ENCODE data around the gene TMEM200B.

DNA sequence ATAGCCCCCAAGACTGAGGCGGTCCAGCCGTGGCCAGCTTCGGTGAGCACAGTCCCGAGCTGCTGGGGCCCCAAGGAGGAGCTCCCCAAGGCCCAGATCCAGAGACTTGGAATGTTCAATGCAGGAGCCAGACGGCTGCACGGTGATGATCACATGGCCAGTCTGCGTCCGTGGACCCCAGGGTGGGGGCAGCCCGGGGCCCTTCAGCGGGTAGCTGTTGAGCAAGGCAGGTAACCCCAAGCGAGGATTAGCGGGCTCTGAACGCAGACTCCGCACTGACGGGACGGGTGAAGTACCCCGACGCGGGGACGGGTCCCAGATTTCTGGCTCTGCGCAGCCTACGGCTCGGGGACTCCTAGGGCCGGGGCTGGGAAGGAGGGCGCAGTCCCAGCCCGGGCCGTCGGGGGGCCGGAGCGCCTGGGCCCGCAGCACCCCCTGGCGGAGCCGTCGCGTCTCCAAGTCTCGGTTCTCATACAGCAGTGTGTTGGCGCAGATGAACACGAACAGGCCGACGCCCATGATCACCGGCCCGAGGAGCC lies 2.7 kb downstream of the TMEM200B start:
- TF ChIP-seq, protein P1, sequence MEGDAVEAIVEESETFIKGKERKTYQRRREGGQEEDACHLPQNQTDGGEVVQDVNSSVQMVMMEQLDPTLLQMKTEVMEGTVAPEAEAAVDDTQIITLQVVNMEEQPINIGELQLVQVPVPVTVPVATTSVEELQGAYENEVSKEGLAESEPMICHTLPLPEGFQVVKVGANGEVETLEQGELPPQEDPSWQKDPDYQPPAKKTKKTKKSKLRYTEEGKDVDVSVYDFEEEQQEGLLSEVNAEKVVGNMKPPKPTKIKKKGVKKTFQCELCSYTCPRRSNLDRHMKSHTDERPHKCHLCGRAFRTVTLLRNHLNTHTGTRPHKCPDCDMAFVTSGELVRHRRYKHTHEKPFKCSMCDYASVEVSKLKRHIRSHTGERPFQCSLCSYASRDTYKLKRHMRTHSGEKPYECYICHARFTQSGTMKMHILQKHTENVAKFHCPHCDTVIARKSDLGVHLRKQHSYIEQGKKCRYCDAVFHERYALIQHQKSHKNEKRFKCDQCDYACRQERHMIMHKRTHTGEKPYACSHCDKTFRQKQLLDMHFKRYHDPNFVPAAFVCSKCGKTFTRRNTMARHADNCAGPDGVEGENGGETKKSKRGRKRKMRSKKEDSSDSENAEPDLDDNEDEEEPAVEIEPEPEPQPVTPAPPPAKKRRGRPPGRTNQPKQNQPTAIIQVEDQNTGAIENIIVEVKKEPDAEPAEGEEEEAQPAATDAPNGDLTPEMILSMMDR (IDR thresholded peaks at IDR 0.05), result peak; percentile 17 to 66 (median 36)
- TF ChIP-seq POLR2A (IDR thresholded peaks at IDR 0.05), result peak in 1 of 4 donors; percentile 23
